ENCODE results near the gene RALGPS2.

The RALGPS2 gene

DNA sequence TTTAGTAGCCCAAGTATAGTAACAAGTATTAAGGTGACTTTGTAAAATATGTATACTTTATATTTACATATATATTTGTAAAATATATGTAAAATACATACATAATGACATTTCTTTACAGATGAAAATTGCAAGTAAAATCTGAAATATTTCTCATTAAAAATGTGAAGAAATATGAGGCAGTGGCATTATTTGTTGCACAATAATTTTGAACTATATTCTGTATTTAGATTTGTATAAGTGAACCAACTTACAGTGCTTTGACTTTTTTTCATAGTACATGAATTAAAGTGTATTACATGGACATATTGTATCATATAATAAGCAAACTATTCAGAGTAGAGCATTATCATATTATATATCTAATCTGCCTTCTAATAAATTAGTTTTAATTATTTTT, 85.5 kb downstream of the RALGPS2 start:
- no peak overlapping the region for H2BK120ac ChIP-seq (ENCODE audit: insufficient read depth, low read length, poor library complexity)
- H2BK12ac ChIP-seq (ENCODE audit: low read length): no peak overlapping the region
- no peaks in the 10 kb centered on the region for H3K4me1 ChIP-seq (ENCODE audit: control insufficient read depth in 1 of 2, insufficient read depth in 2 of 2, low read length in 2 of 2)

GRCh38 chr1:178818416-178818815, 93.4 kb downstream of the RALGPS2 start:
- Histone ChIP-seq H3K4me2 (ENCODE audit: low read length) (no peak overlapping the region), H3K4me3 (ENCODE audit: low read depth, low read length) (no peak overlapping the region), H3K9ac (ENCODE audit: low read length) (no peak overlapping the region), H4K91ac (ENCODE audit: low read depth, low read length) (no peak overlapping the region), H2BK12ac (ENCODE audit: low read length) (no peak overlapping the region), H2BK120ac (ENCODE audit: insufficient read depth, low read length, poor library complexity) (no peak overlapping the region), H3K4ac (ENCODE audit: low read depth, low read length) (no peak overlapping the region), H3K27ac (ENCODE audit: low read depth, low read length) (no peak overlapping the region), H2AFZ (ENCODE audit: insufficient read depth, low read length, poor library complexity) (no peak overlapping the region), H2BK5ac (ENCODE audit: low read depth, low read length, poor library complexity) (no peak overlapping the region), H4K8ac (ENCODE audit: low read depth, low read length) (no peak overlapping the region), H3K9me3 (ENCODE audit: insufficient read depth, low read depth, low read length) (no peaks in the 10 kb centered on the region), H2AK5ac (ENCODE audit: low read length) (no peak overlapping the region), H3K79me2 (ENCODE audit: control insufficient read depth, insufficient read depth, low read length, poor library complexity) (no peaks in the 10 kb centered on the region), H3K14ac (ENCODE audit: low read length) (no peak overlapping the region), H3K79me1 (ENCODE audit: low read length) (no peaks in the 10 kb centered on the region), H3K27me3 (ENCODE audit: insufficient read depth, low read length) (no peaks in the 10 kb centered on the region), H3K36me3 (ENCODE audit: control insufficient read depth in 1 of 2, insufficient read depth in 2 of 2, low read length in 2 of 2) (no peaks in the 10 kb centered on the region), H3K23ac (ENCODE audit: low read length) (no peak overlapping the region), H4K12ac (ENCODE audit: low read depth, low read length) (no peak overlapping the region), H3K18ac (ENCODE audit: low read length) (no peak overlapping the region), H3K4me1 (ENCODE audit: control insufficient read depth in 1 of 2, insufficient read depth in 2 of 2, low read length in 2 of 2) (peaks cover 2% of the 10 kb centered on the region in 2 experiments)
- WGBS (ENCODE audit: extremely low coverage, insufficient coverage, insufficient read length): no CpG with 5 or more reads among the region's 2 CpGs
- no peak for DNase-seq

More for the DNA sequence above, 85.5 kb downstream of the RALGPS2 start:
- no peak overlapping the region for H4K91ac ChIP-seq (ENCODE audit: low read depth, low read length)
- H3K4me3 ChIP-seq (ENCODE audit: low read depth, low read length): no peak overlapping the region
- no peak overlapping the region for H3K4me2 ChIP-seq (ENCODE audit: low read length)
- peaks cover 2 to 4% of the 10 kb centered on the region in 2 experiments for H3K36me3 ChIP-seq (ENCODE audit: control insufficient read depth in 1 of 2, insufficient read depth in 2 of 2, low read length in 2 of 2)
- H3K14ac ChIP-seq (ENCODE audit: low read length): no peak overlapping the region
- no peak overlapping the region for H4K8ac ChIP-seq (ENCODE audit: low read depth, low read length)
- H3K23ac ChIP-seq (ENCODE audit: low read length): no peak overlapping the region
- no peaks in the 10 kb centered on the region for H3K27me3 ChIP-seq (ENCODE audit: insufficient read depth, low read length)
- H2AK5ac ChIP-seq (ENCODE audit: low read length): no peak overlapping the region
- no peak overlapping the region for H4K12ac ChIP-seq (ENCODE audit: low read depth, low read length)
- H2AFZ ChIP-seq (ENCODE audit: insufficient read depth, low read length, poor library complexity): no peak overlapping the region
- H3K18ac ChIP-seq (ENCODE audit: low read length): no peak overlapping the region
- no peak overlapping the region for H3K9ac ChIP-seq (ENCODE audit: low read length)
- no peak overlapping the region for H3K27ac ChIP-seq (ENCODE audit: low read depth, low read length)
- H3K79me1 ChIP-seq (ENCODE audit: low read length): no peaks in the 10 kb centered on the region
- DNase-seq: no peak
- H2BK5ac ChIP-seq (ENCODE audit: low read depth, low read length, poor library complexity): no peak overlapping the region
- H3K4ac ChIP-seq (ENCODE audit: low read depth, low read length): no peak overlapping the region
- no peaks in the 10 kb centered on the region for H3K9me3 ChIP-seq (ENCODE audit: insufficient read depth, low read depth, low read length)
- no peaks in the 10 kb centered on the region for H3K79me2 ChIP-seq (ENCODE audit: control insufficient read depth, insufficient read depth, low read length, poor library complexity)

- no peak overlapping the region for H2BK120ac ChIP-seq (ENCODE audit: insufficient read depth, low read length, poor library complexity)
Measured at GRCh38 chr1:178819123-178819522, 94.1 kb downstream of the RALGPS2 start.

DNA sequence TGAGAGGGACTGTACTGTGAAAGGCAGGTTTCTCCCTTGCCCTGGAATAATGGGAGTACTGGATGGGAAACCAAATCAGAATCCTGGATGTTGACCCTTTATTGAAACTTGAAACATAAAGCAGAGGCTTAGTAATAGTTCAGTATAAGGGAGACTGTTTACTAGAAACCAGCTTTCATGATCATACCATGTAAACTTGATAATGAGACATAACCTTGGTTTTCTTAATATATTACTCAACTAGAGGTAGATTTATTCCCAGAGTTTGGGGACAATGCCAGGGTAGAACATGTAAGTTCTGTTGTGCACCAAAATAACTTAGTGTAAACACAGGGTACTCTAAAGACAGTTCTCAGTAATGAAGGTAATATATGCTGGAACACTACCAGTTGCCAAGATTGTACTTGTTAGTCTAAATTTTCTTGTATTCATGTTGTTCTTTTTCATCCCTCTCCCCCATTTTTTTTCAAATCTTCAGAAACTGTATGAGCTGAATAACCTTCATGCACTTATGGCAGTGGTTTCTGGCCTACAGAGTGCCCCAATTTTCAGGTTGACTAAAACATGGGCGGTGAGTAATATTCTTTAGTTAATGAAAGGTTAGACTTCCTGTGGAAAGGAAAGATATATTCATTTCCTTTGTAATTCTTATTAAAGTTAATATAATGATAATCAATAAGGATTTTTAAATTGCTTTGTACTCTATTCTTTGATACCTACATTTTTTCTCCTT, 96.3 kb downstream of the RALGPS2 start:
- no peak for DNase-seq
- Histone ChIP-seq H3K79me1 (ENCODE audit: low read length) (no peaks in the 10 kb centered on the region), H3K27me3 (ENCODE audit: insufficient read depth, low read length) (no peaks in the 10 kb centered on the region), H2AFZ (ENCODE audit: insufficient read depth, low read length, poor library complexity) (no peak overlapping the region), H3K23ac (ENCODE audit: low read length) (no peak overlapping the region), H3K79me2 (ENCODE audit: control insufficient read depth, insufficient read depth, low read length, poor library complexity) (no peaks in the 10 kb centered on the region), H3K4me1 (ENCODE audit: control insufficient read depth in 1 of 2, insufficient read depth in 2 of 2, low read length in 2 of 2) (peaks cover 2% of the 10 kb centered on the region in 2 experiments), H4K91ac (ENCODE audit: low read depth, low read length) (no peak overlapping the region), H2AK5ac (ENCODE audit: low read length) (no peak overlapping the region), H3K14ac (ENCODE audit: low read length) (no peak overlapping the region), H4K12ac (ENCODE audit: low read depth, low read length) (no peak overlapping the region), H2BK12ac (ENCODE audit: low read length) (no peak overlapping the region), H3K4me3 (ENCODE audit: low read depth, low read length) (no peak overlapping the region), H3K36me3 (ENCODE audit: control insufficient read depth in 1 of 2, insufficient read depth in 2 of 2, low read length in 2 of 2) (no peaks in the 10 kb centered on the region), H2BK120ac (ENCODE audit: insufficient read depth, low read length, poor library complexity) (no peak overlapping the region), H3K4me2 (ENCODE audit: low read length) (no peak overlapping the region), H4K8ac (ENCODE audit: low read depth, low read length) (no peak overlapping the region), H3K27ac (ENCODE audit: low read depth, low read length) (no peak overlapping the region), H3K9me3 (ENCODE audit: insufficient read depth, low read depth, low read length) (no peaks in the 10 kb centered on the region), H2BK5ac (ENCODE audit: low read depth, low read length, poor library complexity) (no peak overlapping the region), H3K4ac (ENCODE audit: low read depth, low read length) (no peak overlapping the region), H3K9ac (ENCODE audit: low read length) (no peak overlapping the region), H3K18ac (ENCODE audit: low read length) (no peak overlapping the region)
- WGBS (ENCODE audit: extremely low coverage, insufficient coverage, insufficient read length): no CpG with 5 or more reads among the region's 1 CpG

More at GRCh38 chr1:178819123-178819522, 94.1 kb downstream of the RALGPS2 start:
- no peak overlapping the region for H3K9ac ChIP-seq (ENCODE audit: low read length)
- no CpG with 5 or more reads among the region's 4 CpGs for WGBS (ENCODE audit: extremely low coverage, insufficient coverage, insufficient read length)
- no peak overlapping the region for H4K8ac ChIP-seq (ENCODE audit: low read depth, low read length)
- DNase-seq: no peak
- H3K9me3 ChIP-seq (ENCODE audit: insufficient read depth, low read depth, low read length): no peaks in the 10 kb centered on the region
- no peak overlapping the region for H3K4ac ChIP-seq (ENCODE audit: low read depth, low read length)
- no peak overlapping the region for H3K4me2 ChIP-seq (ENCODE audit: low read length)
- H2BK12ac ChIP-seq (ENCODE audit: low read length): no peak overlapping the region
- H2BK5ac ChIP-seq (ENCODE audit: low read depth, low read length, poor library complexity): no peak overlapping the region
- no peaks in the 10 kb centered on the region for H3K27me3 ChIP-seq (ENCODE audit: insufficient read depth, low read length)
- no peak overlapping the region for H2AK5ac ChIP-seq (ENCODE audit: low read length)
- no peak overlapping the region for H2AFZ ChIP-seq (ENCODE audit: insufficient read depth, low read length, poor library complexity)
- no peak overlapping the region for H3K23ac ChIP-seq (ENCODE audit: low read length)
- no peak overlapping the region for H3K18ac ChIP-seq (ENCODE audit: low read length)
- H3K14ac ChIP-seq (ENCODE audit: low read length): no peak overlapping the region
- H3K36me3 ChIP-seq (ENCODE audit: control insufficient read depth in 1 of 2, insufficient read depth in 2 of 2, low read length in 2 of 2): no peaks in the 10 kb centered on the region
- H4K91ac ChIP-seq (ENCODE audit: low read depth, low read length): no peak overlapping the region
- no peaks in the 10 kb centered on the region for H3K79me1 ChIP-seq (ENCODE audit: low read length)
- H4K12ac ChIP-seq (ENCODE audit: low read depth, low read length): no peak overlapping the region
- peaks cover 2% of the 10 kb centered on the region in 2 experiments for H3K4me1 ChIP-seq (ENCODE audit: control insufficient read depth in 1 of 2, insufficient read depth in 2 of 2, low read length in 2 of 2)
- H3K79me2 ChIP-seq (ENCODE audit: control insufficient read depth, insufficient read depth, low read length, poor library complexity): no peaks in the 10 kb centered on the region
- no peak overlapping the region for H3K27ac ChIP-seq (ENCODE audit: low read depth, low read length)
- no peak overlapping the region for H3K4me3 ChIP-seq (ENCODE audit: low read depth, low read length)
